ENCODE measurements around the gene HHIPL1.

Gene HHIPL1

DNA sequence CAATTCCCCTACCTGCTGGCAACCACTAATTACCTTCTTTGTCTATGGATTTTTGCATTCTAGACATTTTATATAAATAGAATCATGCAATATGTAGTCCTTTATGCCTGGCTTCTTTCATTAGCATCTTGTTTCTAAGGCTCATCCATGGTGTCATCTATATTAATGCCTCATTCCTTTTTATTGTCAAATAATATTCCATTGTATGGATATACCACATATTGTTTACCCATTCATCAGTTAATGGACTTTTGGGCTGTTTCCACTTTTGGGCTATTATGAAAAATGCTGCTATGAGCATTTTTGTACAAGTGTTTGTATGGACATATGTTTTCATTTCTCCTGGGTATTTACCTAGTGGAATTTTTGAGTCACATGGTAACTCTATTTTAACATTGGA, 57.2 kb downstream of the HHIPL1 start:
- no peak overlapping the region for H3K27ac ChIP-seq (ENCODE audit: low read depth, low read length)
- no peak for TF ChIP-seq EZH2phosphoT487 (IDR thresholded peaks at IDR 0.05; ENCODE audit: borderline replicate concordance, low read length)
- H3K36me3 ChIP-seq (ENCODE audit: control insufficient read depth, low read length): no peaks in the 10 kb centered on the region
- H3K79me2 ChIP-seq (ENCODE audit: control insufficient read depth, low read length): no peaks in the 10 kb centered on the region
- H3K4me2 ChIP-seq (ENCODE audit: low read length): no peak overlapping the region
- H3K27me3 ChIP-seq (ENCODE audit: control insufficient read depth, low read length): no peaks in the 10 kb centered on the region
- no peak overlapping the region for H3K4me3 ChIP-seq (ENCODE audit: low read length)
- H3K9me3 ChIP-seq (ENCODE audit: control insufficient read depth, insufficient read depth, low read length): peaks cover 12% of the 10 kb centered on the region
- H3K4me1 ChIP-seq (ENCODE audit: control insufficient read depth, low read length): no peaks in the 10 kb centered on the region
- H3K9me2 ChIP-seq (replicated peaks; ENCODE audit: control insufficient read depth, low read length): no peaks in the 10 kb centered on the region; the same call in 1 of the 2 replicates
- H4K20me1 ChIP-seq (ENCODE audit: control insufficient read depth, insufficient read depth, low read depth, low read length): no peaks in the 10 kb centered on the region
- H3F3A ChIP-seq (ENCODE audit: control insufficient read depth, insufficient read depth): no peaks in the 10 kb centered on the region

DNA sequence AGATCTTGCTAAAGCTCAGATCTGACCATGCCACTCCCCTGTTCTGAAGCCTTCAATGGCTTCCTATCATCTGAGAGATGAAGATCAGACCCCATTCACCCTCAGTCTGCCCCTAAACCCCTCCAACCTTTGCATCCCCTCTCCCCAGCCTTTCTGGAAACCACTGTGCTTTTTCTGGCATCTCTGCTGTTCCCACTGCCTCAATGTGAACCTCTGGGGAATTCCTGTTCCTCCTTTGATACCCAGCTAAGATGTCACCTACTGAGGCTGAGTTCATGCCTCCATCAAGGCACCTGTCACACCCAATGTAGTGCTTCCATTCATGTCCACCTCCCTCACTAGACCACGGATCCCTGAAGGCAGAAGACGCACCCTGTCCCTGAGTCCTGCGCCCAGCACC, 58.5 kb downstream of the HHIPL1 start:
- no peak for TF ChIP-seq EZH2phosphoT487 (IDR thresholded peaks at IDR 0.05; ENCODE audit: borderline replicate concordance, low read length)
- TF ChIP-seq, protein P1, sequence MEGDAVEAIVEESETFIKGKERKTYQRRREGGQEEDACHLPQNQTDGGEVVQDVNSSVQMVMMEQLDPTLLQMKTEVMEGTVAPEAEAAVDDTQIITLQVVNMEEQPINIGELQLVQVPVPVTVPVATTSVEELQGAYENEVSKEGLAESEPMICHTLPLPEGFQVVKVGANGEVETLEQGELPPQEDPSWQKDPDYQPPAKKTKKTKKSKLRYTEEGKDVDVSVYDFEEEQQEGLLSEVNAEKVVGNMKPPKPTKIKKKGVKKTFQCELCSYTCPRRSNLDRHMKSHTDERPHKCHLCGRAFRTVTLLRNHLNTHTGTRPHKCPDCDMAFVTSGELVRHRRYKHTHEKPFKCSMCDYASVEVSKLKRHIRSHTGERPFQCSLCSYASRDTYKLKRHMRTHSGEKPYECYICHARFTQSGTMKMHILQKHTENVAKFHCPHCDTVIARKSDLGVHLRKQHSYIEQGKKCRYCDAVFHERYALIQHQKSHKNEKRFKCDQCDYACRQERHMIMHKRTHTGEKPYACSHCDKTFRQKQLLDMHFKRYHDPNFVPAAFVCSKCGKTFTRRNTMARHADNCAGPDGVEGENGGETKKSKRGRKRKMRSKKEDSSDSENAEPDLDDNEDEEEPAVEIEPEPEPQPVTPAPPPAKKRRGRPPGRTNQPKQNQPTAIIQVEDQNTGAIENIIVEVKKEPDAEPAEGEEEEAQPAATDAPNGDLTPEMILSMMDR (IDR thresholded peaks at IDR 0.05; ENCODE audit: low read depth, low read length, poor library complexity, severe bottlenecking): no peak
- H3K79me2 ChIP-seq (ENCODE audit: control insufficient read depth, low read length): no peaks in the 10 kb centered on the region
- H4K20me1 ChIP-seq (ENCODE audit: control insufficient read depth, insufficient read depth, low read depth, low read length): no peaks in the 10 kb centered on the region
- no peaks in the 10 kb centered on the region; the same call in 1 of the 2 replicates for H3K9me2 ChIP-seq (replicated peaks; ENCODE audit: control insufficient read depth, low read length)
- H3K27me3 ChIP-seq (ENCODE audit: control insufficient read depth, low read length): no peaks in the 10 kb centered on the region
- no peaks in the 10 kb centered on the region for H3F3A ChIP-seq (ENCODE audit: control insufficient read depth, insufficient read depth)
- no peak overlapping the region for H3K4me3 ChIP-seq (ENCODE audit: low read length)
- H3K27ac ChIP-seq (ENCODE audit: low read depth, low read length): no peak overlapping the region
- H3K4me1 ChIP-seq (ENCODE audit: control insufficient read depth, low read length): no peaks in the 10 kb centered on the region
- H3K36me3 ChIP-seq (ENCODE audit: control insufficient read depth, low read length): no peaks in the 10 kb centered on the region
- peaks cover 12% of the 10 kb centered on the region for H3K9me3 ChIP-seq (ENCODE audit: control insufficient read depth, insufficient read depth, low read length)
- H3K4me2 ChIP-seq (ENCODE audit: low read length): no peak overlapping the region

DNA sequence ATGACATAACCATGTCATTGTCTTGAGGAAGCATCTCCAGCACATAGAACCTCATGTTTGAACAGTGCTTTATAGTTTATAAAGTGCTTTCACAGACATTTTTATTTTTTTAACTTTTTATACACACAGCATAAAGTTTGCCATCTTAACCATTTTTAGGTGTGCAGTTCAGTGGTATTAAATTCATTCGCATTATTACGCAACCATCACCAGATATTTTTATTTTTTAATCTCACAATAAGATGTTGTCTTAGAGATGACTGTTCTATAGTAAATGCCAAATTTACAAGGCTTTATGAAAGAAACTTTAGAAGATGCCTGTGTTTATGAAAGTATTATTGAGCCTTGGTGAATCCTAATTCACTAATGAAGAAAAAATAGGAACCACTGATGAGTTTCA, 59.1 kb downstream of the HHIPL1 start:
- Histone ChIP-seq H3K9me2 (replicated peaks; ENCODE audit: control insufficient read depth, low read length) (no peaks in the 10 kb centered on the region; the same call in 1 of the 2 replicates), H3K79me2 (ENCODE audit: control insufficient read depth, low read length) (no peaks in the 10 kb centered on the region), H3K9me3 (ENCODE audit: control insufficient read depth, insufficient read depth, low read length) (peaks cover 12% of the 10 kb centered on the region), H3K27ac (ENCODE audit: low read depth, low read length) (no peak overlapping the region), H3K27me3 (ENCODE audit: control insufficient read depth, low read length) (no peaks in the 10 kb centered on the region), H4K20me1 (ENCODE audit: control insufficient read depth, insufficient read depth, low read depth, low read length) (no peaks in the 10 kb centered on the region), H3K36me3 (ENCODE audit: control insufficient read depth, low read length) (no peaks in the 10 kb centered on the region), H3F3A (ENCODE audit: control insufficient read depth, insufficient read depth) (no peaks in the 10 kb centered on the region), H3K4me2 (ENCODE audit: low read length) (no peak overlapping the region), H3K4me1 (ENCODE audit: control insufficient read depth, low read length) (no peaks in the 10 kb centered on the region), H3K4me3 (ENCODE audit: low read length) (no peak overlapping the region)
- TF ChIP-seq, protein P1 (IDR thresholded peaks at IDR 0.05; ENCODE audit: low read depth, low read length, poor library complexity, severe bottlenecking): no peak
- no peak for TF ChIP-seq EZH2phosphoT487 (IDR thresholded peaks at IDR 0.05; ENCODE audit: borderline replicate concordance, low read length)

- no peaks in the 10 kb centered on the region; the same call in 1 of the 2 replicates for H3K9me2 ChIP-seq (replicated peaks; ENCODE audit: control insufficient read depth, low read length)
- no peak overlapping the region for H3K27ac ChIP-seq (ENCODE audit: low read depth, low read length)
- no peaks in the 10 kb centered on the region for H4K20me1 ChIP-seq (ENCODE audit: control insufficient read depth, insufficient read depth, low read depth, low read length)
- no peaks in the 10 kb centered on the region for H3K4me1 ChIP-seq (ENCODE audit: control insufficient read depth, low read length)
- TF ChIP-seq, protein P1 (IDR thresholded peaks at IDR 0.05; ENCODE audit: low read depth, low read length, poor library complexity, severe bottlenecking): no peak
- no peak for TF ChIP-seq EZH2phosphoT487 (IDR thresholded peaks at IDR 0.05; ENCODE audit: borderline replicate concordance, low read length)
- H3K36me3 ChIP-seq (ENCODE audit: control insufficient read depth, low read length): no peaks in the 10 kb centered on the region
- H3K27me3 ChIP-seq (ENCODE audit: control insufficient read depth, low read length): no peaks in the 10 kb centered on the region
- H3F3A ChIP-seq (ENCODE audit: control insufficient read depth, insufficient read depth): no peaks in the 10 kb centered on the region
- peaks cover 12% of the 10 kb centered on the region for H3K9me3 ChIP-seq (ENCODE audit: control insufficient read depth, insufficient read depth, low read length)
- H3K4me2 ChIP-seq (ENCODE audit: low read length): no peak overlapping the region
- H3K79me2 ChIP-seq (ENCODE audit: control insufficient read depth, low read length): no peaks in the 10 kb centered on the region
- no peak overlapping the region for H3K4me3 ChIP-seq (ENCODE audit: low read length)
Measured at GRCh38 chr14:99706107-99706900, 61.4 kb downstream of the HHIPL1 start.

All from DOHH2 (cell line).